HCT116 (cell line): ENCODE data around the gene DYNLRB2. TPM values are rescaled to one million over a fixed set of nuclear protein-coding genes. Genes with fewer than 3 reads are reported as not detected.

ENCODE experiments used
- ATAC-seq: fragments of 200-7000 bp; cut with Tn5 transposase; 2 replicates; pipeline ENCODE4 v1.9.1; 2020; ENCODE audit warnings: mild to moderate bottlenecking, moderate library complexity
- BruUV-seq: library from RNA; stranded (reverse); fragments of 400-500 nt; replicated peaks from 2 replicates; lab custom pipeline; 2021; lab: Mats Ljungman, UMichigan
- CTCF ChIA-PET: fragments of 300-600 bp; sonication (Branson Sonifier 250); formaldehyde crosslinking; loops from one replicate; lab custom pipeline; 2021; ENCODE audit warnings: antibody characterized with exemption; lab: Charles Lee
- POLR2A ChIA-PET: fragments of 300-600, 350-600 bp; sonication (Branson Sonifier 250); formaldehyde crosslinking; loops from one replicate; lab custom pipeline; 2021; ENCODE audit warnings: antibody characterized with exemption; lab: Charles Lee
- RAD21 ChIA-PET, 2 experiments: fragments of 300-600 bp; sonication (Branson Sonifier 250); formaldehyde crosslinking; loops; one replicate each; lab custom pipeline; 2023; ENCODE audit warnings: low total read pairs in 2 of 2; ENCODE audit not compliant: uncharacterized antibody in 2 of 2, unreplicated experiment in 2 of 2, low non-redundant PET in 1 of 2; lab: Charles Lee
- DNase-seq: peaks from one replicate; pipeline ENCODE4 v3.0.0-alpha.2; 2010; ENCODE audit warnings: low read depth, low spot score
- H2AFZ ChIP-seq: fragments of 200-600 bp; shearing (Covaris generic), sonication (generic); 2 replicates; pipeline ENCODE4 v1.6.1; 2017; ENCODE audit warnings: low read depth, mixed run types, mixed read lengths, antibody characterized with exemption, low read length; ENCODE audit not compliant: poor library complexity, severe bottlenecking
- H3K27ac ChIP-seq: 2 replicates; pipeline ENCODE4 v1.5.1; 2012; ENCODE audit warnings: low read depth, low read length
- H3K27me3 ChIP-seq: fragments of 200-600 bp; sonication (generic); 2 replicates; pipeline ENCODE4 v1.6.1; 2016; ENCODE audit warnings: mixed run types, low read length, mixed read lengths; ENCODE audit not compliant: insufficient read depth
- H3K36me3 ChIP-seq, 2 experiments: fragments of 200-500 bp in 1 of 2; fragments of 200-600 bp in 1 of 2; sonication (Bioruptor generic) in 1 of 2; sonication (generic) in 1 of 2; 2 replicates each; pipeline versions ENCODE4 v1.5.1 to v1.6.1; 2014 to 2016; ENCODE audit warnings: low read length in 2 of 2, inconsistent platforms in 1 of 2, mixed read lengths in 1 of 2, mixed run types in 1 of 2; ENCODE audit not compliant: insufficient read depth in 2 of 2, control insufficient read depth in 1 of 2
- H3K4me1 ChIP-seq, 2 experiments: fragments of 200-600 bp in 1 of 2; sonication (generic) in 1 of 2; 2 replicates each; pipeline versions ENCODE4 v1.5.1 to v1.6.1; 2012 to 2017; ENCODE audit warnings: low read length in 2 of 2, inconsistent platforms in 1 of 2, mild to moderate bottlenecking in 1 of 2, mixed read lengths in 1 of 2, mixed run types in 1 of 2, moderate library complexity in 1 of 2; ENCODE audit not compliant: insufficient read depth in 2 of 2, control insufficient read depth in 1 of 2
- H3K4me2 ChIP-seq: fragments of 200-600 bp; sonication (generic); 2 replicates; pipeline ENCODE4 v1.6.1; 2017; ENCODE audit warnings: mixed run types, low read length, mixed read lengths
- H3K4me3 ChIP-seq, 2 experiments: fragments of 200-600 bp in 1 of 2; sonication (generic) in 1 of 2; replicated peaks in 1 of 2; 2 replicates each; pipeline ENCODE4 v1.5.1; 2011 to 2016; ENCODE audit warnings: low read length in 2 of 2, control low read depth in 1 of 2, low read depth in 1 of 2, mild to moderate bottlenecking in 1 of 2, mixed read lengths in 1 of 2, mixed run types in 1 of 2
- H3K79me2 ChIP-seq: fragments of 200-600 bp; sonication (generic); 2 replicates; pipeline ENCODE4 v1.6.1; 2017; ENCODE audit warnings: mild to moderate bottlenecking, mixed run types, low read length, moderate library complexity, mixed read lengths; ENCODE audit not compliant: insufficient read depth
- H3K9ac ChIP-seq: fragments of 200-600 bp; sonication (generic); 2 replicates; pipeline ENCODE4 v1.6.1; 2016; ENCODE audit warnings: low read length, mixed read lengths
- H3K9me2 ChIP-seq: fragments of 200-600 bp; sonication (generic), shearing (Covaris generic); 2 replicates; pipeline ENCODE4 v1.6.1; 2017; ENCODE audit warnings: mixed run types, mild to moderate bottlenecking, moderate library complexity; ENCODE audit not compliant: insufficient read depth
- H3K9me3 ChIP-seq, 2 experiments: fragments of 200-500 bp in 1 of 2; fragments of 200-600 bp in 1 of 2; sonication (Bioruptor generic) in 1 of 2; sonication (generic) in 1 of 2; 2 replicates each; pipeline ENCODE4 v1.6.1; 2014 to 2017; ENCODE audit warnings: low read length in 2 of 2, mixed read lengths in 2 of 2, inconsistent platforms in 1 of 2, low read depth in 1 of 2, mild to moderate bottlenecking in 1 of 2, mixed run types in 1 of 2, moderate library complexity in 1 of 2; ENCODE audit not compliant: control insufficient read depth in 1 of 2, insufficient read depth in 1 of 2
- H4K20me1 ChIP-seq: fragments of 200-600 bp; sonication (generic), shearing (Covaris generic); 2 replicates; pipeline ENCODE4 v1.6.1; 2017; ENCODE audit warnings: mixed run types, mild to moderate bottlenecking, moderate library complexity; ENCODE audit not compliant: insufficient read depth
- CTCF ChIP-seq, 3 experiments: fragments of 200-600 bp in 1 of 3; sonication (generic) in 1 of 3; IDR thresholded peaks in 2 of 3; conservative IDR thresholded peaks in 1 of 3; 2 replicates each; pipeline ENCODE4 v1.5.1; 2012 to 2017; ENCODE audit warnings: low read depth in 2 of 3, low read length in 2 of 3, antibody characterized with exemption in 1 of 3, borderline replicate concordance in 1 of 3, control low read depth in 1 of 3, mild to moderate bottlenecking in 1 of 3, mixed read lengths in 1 of 3, mixed run types in 1 of 3, moderate library complexity in 1 of 3; ENCODE audit not compliant: insufficient read depth in 1 of 3
- EZH2phosphoT487 ChIP-seq: fragments of 200-600 bp; IDR thresholded peaks from 2 replicates; pipeline ENCODE4 v1.6.1; 2018; ENCODE audit warnings: antibody characterized with exemption, borderline replicate concordance
- FOSL1 ChIP-seq: IDR thresholded peaks from 2 replicates; pipeline ENCODE4 v1.6.1; 2012; ENCODE audit warnings: low read depth
- JUND ChIP-seq: IDR thresholded peaks from 2 replicates; pipeline ENCODE4 v1.6.1; 2012
- RAD21 ChIP-seq: IDR thresholded peaks from 2 replicates; pipeline ENCODE4 v1.6.1; 2012; ENCODE audit warnings: low read depth, mild to moderate bottlenecking
- SIN3A ChIP-seq: IDR thresholded peaks from 2 replicates; pipeline ENCODE4 v1.6.1; 2012; ENCODE audit warnings: low read depth
- YY1 ChIP-seq: IDR thresholded peaks from 2 replicates; pipeline ENCODE4 v1.6.1; 2011; ENCODE audit warnings: low read length, low read depth, moderate library complexity, mild to moderate bottlenecking; ENCODE audit not compliant: insufficient replicate concordance; ENCODE audit errors: extremely low read depth
- ZBTB33 ChIP-seq: IDR thresholded peaks from 2 replicates; pipeline ENCODE4 v1.6.1; 2011; ENCODE audit warnings: mild to moderate bottlenecking, low read length, moderate library complexity; ENCODE audit not compliant: insufficient replicate concordance; ENCODE audit errors: extremely low read depth
- intact Hi-C: fragments of 100-400 bp; cut with micrococcal nuclease; formaldehyde crosslinking; loops from 2 replicates; pipeline ENCODE4 v1.10.0; 2022
- total RNA-seq: library from RNA; stranded (reverse); gene quantifications from one replicate; pipeline ENCODE4 v1.2.1, GENCODE V29; 2021; ENCODE audit not compliant: unreplicated experiment

Gene DYNLRB2
- total RNA-seq, 1 experiment from 2014 or later = not detected

GRCh38 chr16:80569440-80570105, 28.8 kb downstream of the DYNLRB2 start:
- Histone ChIP-seq H4K20me1 (no peaks in the 10 kb centered on the region), H3K9me3 (peaks cover 3 to 8% of the 10 kb centered on the region in 2 experiments; a peak in 2 of 4 replicates), H3K4me3 (no peak overlapping the region), H3K9ac (no peak overlapping the region), H3K79me2 (no peaks in the 10 kb centered on the region), H2AFZ (no peak overlapping the region), H3K36me3 (no peaks in the 10 kb centered on the region), H3K4me2 (no peak overlapping the region), H3K27ac (no peak overlapping the region), H3K9me2 (no peaks in the 10 kb centered on the region)
- RAD21 ChIA-PET = no interaction called here
- BruUV-seq = no TSS peak
- DNase-seq = no peak
- intact Hi-C loops = no loop called here
- POLR2A ChIA-PET = no interaction called here
- ATAC-seq = no peak
- CTCF ChIA-PET = no interaction called here
- TF ChIP-seq SIN3A (no peak), RAD21 (no peak), ZBTB33 (no peak), FOSL1 (no peak), YY1 (no peak), EZH2phosphoT487 (no peak), JUND (no peak), CTCF (IDR thresholded peaks at IDR 0.05 in 2 of 3, conservative IDR thresholded peaks at IDR 0.05 in 1 of 3; ENCODE audit: borderline replicate concordance in 1 of 3, insufficient read depth in 1 of 3, low read depth in 2 of 3, low read length in 2 of 3) (no peak)
- TF ChIP-seq, all 23 proteins: peak for 0
- no peaks in the 10 kb centered on the region for H3K27me3 ChIP-seq
- H3K4me1 ChIP-seq = no peaks in the 10 kb centered on the region
